HG03342 (cell line): ENCODE results near the gene HTR2A.
A peak's percentile ranks its signal among the peaks of the same experiment; 100 is the strongest.

Experiments
- ATAC-seq: cut with Tn5 transposase; IDR thresholded peaks from one replicate; pipeline ENCODE4 v1.9.1; 2021; ENCODE audit warnings: mild to moderate bottlenecking, moderate library complexity; ENCODE audit not compliant: unreplicated experiment

Gene HTR2A

DNA sequence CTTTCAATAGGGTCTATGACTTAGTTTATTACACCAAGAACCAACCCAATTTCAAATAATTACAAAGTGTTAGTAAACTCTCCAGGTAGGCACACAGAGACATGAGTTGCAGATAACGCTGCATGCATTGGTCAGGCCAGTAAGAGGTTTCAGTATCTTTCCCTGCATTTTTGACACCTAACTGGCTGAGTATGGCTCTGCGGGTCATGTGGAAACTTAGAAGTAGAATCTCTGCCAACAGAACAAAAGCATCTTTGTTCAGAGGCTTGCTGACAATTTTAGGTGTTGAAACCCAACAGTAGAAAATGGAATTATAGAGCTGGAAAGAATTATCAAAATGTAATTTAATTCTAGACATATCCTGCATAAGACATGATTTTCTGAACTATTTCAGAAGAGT, 25.3 kb downstream of the HTR2A start:
- ATAC-seq, result no peak

DNA sequence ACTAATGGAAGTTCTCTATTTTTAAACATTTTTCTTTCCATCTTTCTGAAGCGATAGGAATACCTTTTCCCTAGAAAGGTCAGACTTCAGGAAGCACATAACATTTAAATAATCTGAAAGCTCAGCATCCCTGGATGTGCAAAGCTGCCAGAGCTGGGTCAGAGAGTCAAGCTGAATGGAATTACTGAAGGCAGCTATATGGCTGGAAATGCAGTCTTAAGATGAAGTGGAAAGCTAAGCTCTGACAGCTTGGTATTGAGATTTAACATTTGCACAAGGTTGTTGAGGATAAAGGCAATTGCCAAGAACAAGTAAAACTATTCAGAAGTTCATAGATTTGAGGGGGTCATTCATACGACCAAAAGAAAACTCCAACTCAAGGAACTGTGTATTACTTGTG, 28.8 kb downstream of the HTR2A start:
- no peak for ATAC-seq

GRCh38 chr13:46866150-46866549, 30.7 kb downstream of the HTR2A start:
- ATAC-seq, result no peak

- no peak for ATAC-seq
Measured at GRCh38 chr13:46864941-46865340, 31.9 kb downstream of the HTR2A start.

- no peak for ATAC-seq
Measured at GRCh38 chr13:46861959-46862358, 34.9 kb downstream of the HTR2A start.

- no peak for ATAC-seq
Measured at GRCh38 chr13:46860722-46861121, 36.1 kb downstream of the HTR2A start.

DNA sequence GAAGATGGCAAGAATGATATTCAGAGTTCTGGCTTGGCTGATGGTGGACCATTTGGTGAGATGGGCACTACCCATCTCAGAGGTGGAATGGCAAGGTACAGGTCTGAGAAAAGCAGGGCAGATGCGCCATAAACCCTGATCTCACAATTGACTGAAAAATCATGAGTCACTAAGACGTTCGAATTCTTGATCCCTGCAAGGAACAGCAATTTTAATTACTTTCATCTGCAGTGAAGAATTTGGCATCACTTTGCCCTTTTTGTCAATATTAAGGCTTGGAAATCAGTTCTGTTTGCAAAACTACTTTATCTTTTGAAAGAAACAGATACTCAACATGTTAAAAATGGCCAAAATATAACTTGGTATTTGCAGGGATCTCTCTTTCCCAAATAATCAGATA, 38.1 kb downstream of the HTR2A start:
- ATAC-seq, result no peak

GRCh38 chr13:46858163-46858562, 38.7 kb downstream of the HTR2A start:
- ATAC-seq, result no peak

DNA sequence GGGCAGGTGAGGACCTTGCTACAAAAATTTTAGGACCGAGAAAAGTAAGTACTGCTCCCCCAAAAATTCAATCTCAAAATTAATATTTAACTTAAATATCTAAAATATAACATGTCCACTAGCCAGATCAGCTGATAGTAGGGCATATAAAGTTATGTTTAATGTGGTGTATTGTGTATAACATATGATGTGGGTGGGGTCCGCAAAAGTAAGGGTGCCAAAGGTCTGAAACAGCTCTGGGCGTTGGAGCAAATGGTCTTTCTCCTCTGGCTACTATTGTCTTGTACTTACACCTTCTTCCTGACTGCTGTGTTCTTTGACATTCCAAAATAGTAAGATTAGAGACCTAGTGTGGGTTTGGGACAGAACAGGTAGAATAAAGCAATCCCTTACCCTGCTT, 41.2 kb downstream of the HTR2A start:
- ATAC-seq, result no peak

DNA sequence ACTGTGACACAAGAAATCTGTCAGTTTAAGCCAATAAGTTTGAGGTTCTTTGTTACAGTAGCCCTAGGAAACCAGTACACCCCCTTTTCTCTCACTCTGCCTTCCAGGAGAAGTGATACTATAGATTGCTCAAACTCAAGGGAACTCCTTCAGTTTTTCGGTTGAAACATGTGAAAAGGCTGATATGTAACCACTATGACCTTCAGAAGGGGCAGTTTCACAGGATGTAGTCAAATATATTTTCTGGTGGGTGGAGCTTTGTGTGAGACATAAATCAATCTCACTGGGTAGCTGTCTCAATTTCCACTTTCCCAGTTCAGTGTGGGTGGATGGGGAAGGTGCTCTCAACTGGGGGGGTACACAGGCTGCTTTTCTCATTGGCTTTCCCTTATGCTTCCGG, 41.7 kb downstream of the HTR2A start:
- no peak for ATAC-seq

- no peak for ATAC-seq
Measured at GRCh38 chr13:46852168-46852567, 44.7 kb downstream of the HTR2A start.

GRCh38 chr13:46850214-46850613, 46.6 kb downstream of the HTR2A start:
- no peak for ATAC-seq

GRCh38 chr13:46846726-46847125, 50.1 kb downstream of the HTR2A start:
- ATAC-seq, result no peak

- no peak for ATAC-seq
Measured at GRCh38 chr13:46845146-46845545, 51.7 kb downstream of the HTR2A start.

- ATAC-seq, result no peak
Measured at GRCh38 chr13:46844431-46844830, 52.4 kb downstream of the HTR2A start.

- no peak for ATAC-seq
Measured at GRCh38 chr13:46839399-46839798, 57.5 kb downstream of the HTR2A start.

GRCh38 chr13:46834657-46835056, 62.2 kb downstream of the HTR2A start:
- ATAC-seq, result no peak

DNA sequence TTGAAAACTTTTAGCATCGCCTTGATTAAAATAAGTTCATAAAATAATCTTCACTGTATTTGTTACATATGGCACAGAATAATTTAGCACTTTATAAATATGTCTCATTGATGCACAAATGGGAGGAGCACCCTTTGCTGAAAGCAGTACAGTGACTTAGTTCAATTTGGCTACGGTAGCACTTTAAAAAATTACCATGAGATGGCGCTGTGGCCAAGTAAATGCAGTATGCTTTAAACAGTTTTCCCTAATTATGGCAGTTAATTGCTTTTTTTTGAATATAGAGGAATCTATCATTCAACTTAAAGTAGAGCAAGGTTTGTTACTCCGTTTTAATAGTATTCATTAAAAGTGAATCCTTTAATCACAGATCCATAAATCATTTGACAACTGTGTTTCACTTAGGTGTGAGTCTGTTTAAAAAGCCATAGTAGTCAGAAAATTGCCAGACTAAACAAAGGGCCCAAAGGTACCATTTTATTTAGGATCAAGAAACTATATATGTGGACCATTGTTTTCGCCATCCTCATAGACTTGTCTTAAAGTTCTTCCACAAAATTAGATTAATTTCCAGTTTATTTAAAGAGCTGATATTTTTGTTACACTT, 65.2 kb downstream of the HTR2A start:
- ATAC-seq, result peak; percentile 55

DNA sequence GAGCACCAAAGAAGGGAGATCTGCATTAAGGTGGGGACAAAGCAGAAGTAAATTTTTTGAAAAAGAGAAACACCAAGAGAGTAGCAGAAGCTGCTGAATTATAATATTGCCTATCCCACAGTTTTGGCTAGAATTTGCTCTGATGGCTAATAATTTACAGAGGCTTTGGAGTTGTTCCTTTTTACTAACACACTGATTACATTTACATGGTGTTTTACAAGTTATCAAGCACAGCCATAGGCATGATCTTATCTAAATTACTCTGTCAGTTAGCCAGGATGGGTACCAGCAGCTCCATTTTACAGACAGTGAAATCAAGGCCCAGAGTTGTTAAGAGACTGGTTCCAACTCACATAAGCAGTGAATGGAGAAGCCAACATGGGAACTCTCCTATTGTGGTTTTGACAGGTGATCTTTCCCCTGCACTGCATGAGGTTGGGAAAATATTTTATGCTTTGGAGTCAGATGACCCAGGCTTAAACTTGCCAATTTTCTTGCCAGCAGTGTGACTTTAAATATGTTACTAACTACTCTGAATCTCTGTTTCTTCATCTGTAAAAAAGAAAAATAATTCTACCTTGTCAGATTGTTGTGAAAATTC, 66.3 kb downstream of the HTR2A start:
- ATAC-seq, result no peak

- ATAC-seq, result no peak
Measured at GRCh38 chr13:46822551-46822950, 74.3 kb downstream of the HTR2A start.

GRCh38 chr13:46817838-46818476, 78.9 kb downstream of the HTR2A start:
- no peak for ATAC-seq

DNA sequence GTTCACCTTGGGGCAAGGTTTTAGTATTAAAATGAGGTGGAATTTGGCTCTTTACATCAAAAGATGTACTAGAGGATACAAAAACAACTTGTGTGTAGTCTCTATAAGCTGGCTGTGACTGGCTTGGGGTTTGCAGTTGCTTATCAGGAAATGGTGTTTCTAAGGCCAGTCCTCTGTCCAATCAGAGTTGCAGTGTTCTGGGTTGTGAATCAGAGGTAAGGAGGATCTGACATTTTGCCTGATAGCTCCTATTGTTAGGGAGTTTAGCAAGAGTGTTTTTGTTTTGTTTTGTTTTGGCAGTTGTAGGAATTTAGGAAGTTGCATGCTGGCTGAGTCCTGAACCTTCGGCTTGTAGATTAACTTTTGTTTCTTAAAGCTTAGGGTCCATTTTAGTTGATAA, 79.8 kb downstream of the HTR2A start:
- no peak for ATAC-seq

DNA sequence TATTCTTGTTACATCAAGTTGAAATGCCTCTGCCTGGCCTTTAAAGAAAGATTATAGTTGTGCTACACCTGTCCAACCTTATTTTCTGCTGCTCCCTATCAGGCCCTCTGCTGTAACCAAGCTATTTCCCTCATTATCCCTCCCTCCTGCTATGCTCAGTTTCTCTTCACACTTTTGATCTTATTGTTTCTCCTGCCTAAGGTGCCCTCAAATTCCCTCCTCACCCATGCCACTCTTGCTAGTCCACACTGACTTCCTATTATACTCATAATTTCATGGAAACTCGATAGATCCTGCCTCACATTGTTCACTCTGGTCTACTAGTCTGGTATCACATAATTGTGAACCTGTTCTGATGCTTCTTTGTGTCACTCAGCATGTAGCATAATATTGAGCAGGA, 80.5 kb downstream of the HTR2A start:
- no peak for ATAC-seq
